HG03439 (cell line): ENCODE measurements around the gene CCDC12.

Source experiments
- ATAC-seq: cut with Tn5 transposase; IDR thresholded peaks from one replicate; pipeline ENCODE4 v1.9.1; 2021; ENCODE audit warnings: mild to moderate bottlenecking, moderate library complexity; ENCODE audit not compliant: unreplicated experiment

The CCDC12 gene

DNA sequence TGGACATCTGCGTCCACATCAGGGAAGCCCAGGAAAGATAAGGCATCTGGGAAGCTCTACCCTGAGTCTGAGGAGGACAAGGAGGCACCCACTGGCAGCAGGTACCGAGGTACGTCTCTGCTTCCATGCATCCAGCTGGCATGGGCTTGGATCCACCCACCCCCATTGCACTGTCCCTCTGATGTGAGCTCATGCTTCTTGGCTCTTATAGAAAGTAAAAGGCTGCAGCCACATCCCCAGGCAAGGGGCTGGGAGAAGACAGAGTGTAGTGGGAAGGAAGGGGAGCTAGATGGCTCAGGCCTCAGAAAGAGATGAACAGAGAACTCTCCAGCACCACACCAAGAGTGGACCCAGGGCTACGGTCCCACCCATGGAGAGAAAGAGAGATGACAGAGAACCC, 80.8 kb downstream of the CCDC12 start:
- ATAC-seq = no peak

DNA sequence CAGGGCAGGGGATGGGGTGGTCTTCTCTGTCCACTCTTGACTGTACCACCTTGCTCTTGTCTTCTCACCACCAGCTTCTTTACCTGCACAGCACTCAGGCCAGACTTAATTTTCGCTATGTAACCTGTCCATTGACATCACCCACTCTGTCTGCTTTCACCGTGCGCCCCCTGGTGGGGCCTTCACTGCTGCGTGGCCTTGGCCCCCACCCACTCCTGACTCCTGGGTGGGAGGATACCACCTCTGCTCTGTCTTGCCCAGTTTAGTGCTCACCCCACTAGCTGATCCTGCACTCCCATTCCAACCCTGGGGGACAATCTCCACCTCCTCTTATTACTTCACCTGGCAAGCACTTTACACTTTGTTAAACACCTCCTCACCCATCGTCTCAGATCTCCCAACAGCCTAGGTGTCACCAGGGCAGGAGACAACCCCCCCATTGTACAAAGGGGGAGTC, 81.3 kb downstream of the CCDC12 start:
- no peak for ATAC-seq

DNA sequence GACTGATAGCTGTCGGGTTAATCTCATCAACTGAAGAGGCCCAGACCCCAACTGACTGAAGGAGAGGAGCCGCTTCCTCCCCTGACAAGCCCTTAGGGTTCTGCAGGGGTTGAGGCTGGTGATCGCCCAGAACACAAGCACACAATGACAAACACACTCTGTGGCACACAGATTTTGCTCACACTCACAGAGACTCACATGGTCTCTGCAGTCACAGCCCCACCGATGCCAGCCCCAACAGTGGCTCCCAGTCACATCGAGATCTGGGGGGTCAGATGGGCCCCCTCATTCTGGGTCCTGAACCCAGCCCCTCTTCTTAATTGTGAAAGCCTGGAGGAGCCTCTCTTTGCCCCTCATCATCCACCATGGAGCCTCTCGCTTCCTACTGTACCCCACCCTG, 82.3 kb downstream of the CCDC12 start:
- no peak for ATAC-seq

DNA sequence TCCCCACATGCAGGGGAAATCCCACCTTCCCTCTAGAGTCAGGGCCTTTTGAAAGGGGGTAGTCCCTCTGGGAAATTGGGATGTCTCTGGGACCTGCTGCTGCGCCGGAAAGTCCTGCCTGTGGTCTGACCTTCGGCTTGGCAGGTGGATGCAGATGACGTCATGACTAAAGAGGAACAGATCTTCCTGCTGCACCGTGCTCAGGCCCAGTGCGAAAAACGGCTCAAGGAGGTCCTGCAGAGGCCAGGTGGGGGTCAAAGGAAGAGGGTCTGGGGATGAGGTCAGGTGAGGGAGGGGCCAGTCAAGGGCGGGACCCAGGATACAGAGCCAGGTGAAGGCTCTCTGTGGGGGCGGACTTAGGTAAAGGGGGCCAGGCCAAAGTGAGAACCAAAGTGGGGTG, 82.8 kb downstream of the CCDC12 start:
- ATAC-seq = no peak

DNA sequence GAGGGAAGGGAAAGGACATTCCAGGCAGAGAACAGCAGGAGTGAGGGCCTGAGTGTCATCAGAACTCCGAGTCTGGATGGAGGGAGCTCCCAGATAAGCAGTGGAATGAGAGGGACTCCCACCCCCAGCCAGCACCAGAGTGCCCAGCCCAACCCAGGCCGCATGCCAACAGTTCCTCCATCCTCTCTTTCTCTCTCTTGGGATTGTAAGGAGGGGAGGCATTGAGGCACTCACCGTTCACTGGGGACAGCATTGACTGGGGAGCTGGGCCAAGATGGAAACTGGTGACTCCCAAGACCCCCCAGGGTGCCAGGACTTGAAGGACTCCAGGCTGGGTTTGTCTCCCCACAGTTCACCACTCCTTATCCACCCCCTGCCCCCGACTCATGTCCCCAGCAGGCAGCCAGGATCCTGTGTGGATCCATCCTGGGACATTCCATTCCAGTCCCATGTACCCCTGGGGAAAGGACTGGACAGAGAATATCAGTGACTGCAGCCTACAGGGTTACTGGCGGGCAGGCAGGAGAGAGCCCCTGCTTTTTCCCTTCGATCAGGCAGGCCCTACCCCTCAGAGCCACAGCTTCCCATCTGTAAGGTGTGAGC, 83.3 kb downstream of the CCDC12 start:
- ATAC-seq = no peak

DNA sequence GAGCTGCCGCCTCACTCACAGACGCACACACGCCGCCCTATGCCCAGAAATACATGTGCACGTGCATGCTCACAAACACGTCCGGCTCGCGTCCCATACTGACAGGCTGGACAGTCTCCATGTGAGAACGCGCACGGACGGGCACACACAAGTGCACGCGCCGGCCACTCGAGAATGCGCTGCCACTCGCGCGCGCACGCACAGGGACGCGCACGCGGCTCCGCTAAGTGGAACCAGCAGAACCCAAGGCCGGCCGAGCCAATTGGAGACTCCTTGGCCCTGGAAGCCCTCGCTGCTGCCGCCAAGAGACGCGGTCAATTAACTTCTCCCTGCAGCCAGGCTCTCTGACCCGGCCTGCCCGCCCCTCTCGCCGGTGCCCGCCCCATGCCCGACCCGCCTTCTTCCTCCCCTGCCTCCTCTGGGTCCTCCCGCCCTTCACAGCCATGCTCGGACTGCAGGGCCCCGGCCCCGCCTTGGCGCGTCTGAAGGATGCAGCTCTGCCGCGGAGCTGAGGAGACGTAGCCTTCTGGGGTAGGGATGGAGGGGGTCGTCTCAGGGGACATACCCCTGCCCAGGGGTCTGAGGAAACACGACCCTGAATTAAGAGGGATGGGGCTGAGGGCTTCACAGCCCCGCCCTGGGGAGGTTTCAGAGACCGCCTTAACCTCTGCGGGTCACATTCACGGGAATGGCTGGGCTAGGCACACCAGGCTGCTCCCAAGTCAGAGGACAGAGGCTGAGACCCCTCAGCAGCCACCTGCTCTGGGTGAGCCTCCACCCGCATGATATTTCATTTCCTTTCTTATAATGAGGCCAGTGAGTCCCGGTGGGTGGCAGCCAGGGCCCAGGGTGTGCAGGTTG, 84.0 kb downstream of the CCDC12 start:
- ATAC-seq = no peak

DNA sequence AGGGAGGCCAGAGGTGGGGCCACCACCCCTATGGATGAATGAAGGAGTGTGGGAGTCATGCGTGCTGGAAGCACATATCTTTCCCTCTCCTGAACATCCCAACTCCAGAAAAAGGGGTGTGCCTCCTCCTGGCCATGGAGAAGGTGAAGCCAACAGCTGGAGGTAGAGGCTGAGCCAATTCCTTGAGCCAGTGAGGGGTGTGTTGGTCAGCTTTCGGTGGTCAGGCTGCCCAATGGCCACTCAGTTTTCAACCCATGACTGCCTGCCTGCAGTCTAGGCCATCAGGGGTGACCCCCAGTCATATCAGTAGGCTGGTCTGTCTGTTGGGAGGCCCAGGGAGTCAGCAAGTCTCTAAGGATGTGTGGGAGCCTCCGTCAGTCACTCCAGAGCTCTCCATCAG, 85.4 kb downstream of the CCDC12 start:
- no peak for ATAC-seq

DNA sequence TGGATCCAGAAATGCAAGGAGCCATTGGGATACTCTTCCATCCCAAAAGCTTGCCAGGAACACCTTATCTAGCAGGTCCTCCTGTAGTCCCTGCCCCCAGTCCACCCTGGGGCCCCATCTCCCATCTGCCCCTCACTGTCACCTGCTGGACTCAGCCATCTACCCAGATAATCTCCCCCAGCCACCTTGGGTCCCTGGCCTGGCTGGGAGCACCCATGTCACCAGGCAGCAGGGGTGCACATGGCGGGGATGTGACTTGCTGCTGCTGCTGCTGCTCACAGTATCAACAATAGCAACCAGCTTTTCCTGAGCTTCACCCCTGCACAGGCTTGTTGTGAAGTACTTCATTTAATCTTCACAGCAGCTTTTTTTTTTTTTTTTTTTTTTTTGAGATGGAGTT, 86.4 kb downstream of the CCDC12 start:
- ATAC-seq = no peak

DNA sequence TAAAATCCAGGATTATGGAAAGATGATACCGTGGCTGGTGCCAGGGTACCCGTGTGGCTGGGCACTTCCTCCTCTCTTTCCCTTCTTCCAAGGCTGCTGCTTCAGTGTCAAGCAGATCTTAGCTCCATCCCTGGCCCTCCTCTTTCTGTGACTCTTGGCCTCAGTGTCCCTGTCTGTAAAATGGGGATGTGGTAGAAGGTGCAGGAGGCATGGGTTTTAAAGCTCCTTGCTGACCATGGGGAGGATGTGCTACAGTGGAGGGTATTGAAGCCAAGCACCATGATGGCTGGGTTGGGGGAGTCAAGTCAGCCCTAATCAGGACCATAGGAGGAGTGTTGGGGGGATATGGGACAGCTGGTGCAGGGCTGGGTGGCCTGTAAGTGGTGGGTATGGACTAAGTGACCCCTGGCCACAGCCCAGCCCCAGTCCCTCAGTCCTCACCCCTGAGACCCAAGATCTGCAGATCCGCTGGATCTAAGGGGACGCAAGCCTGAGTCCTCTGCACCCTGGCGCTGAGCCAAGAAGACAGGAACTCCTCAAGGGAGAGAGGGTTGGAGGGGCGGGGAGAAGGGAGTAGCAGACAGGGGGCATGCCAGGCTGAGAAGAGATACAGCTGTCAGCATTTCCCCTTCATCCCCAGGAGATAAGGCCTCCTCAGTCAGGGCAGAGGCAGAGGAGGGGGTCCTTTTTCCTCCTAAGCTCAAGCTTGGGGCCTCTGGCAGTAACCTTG, 87.0 kb downstream of the CCDC12 start:
- no peak for ATAC-seq

DNA sequence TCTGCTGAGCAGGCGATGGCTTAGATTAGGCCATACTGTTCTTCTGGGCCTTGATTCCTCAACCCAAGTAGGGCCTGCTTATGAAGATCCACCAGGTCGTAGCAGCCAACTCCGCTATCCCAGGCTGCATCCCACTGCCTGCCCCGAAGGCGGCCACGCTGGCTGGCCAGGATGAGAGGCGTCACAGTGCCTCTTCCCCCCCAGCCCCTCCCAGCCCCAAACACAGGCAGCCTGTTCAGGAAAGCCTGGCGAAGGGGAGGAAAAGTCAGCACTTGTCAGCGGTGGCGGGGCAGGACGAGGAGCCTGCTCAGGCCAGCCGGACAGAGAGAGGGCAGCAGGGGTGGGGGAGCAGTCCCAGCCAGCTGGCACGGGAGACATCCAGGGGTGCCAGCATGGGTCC, 87.8 kb downstream of the CCDC12 start:
- no peak for ATAC-seq

DNA sequence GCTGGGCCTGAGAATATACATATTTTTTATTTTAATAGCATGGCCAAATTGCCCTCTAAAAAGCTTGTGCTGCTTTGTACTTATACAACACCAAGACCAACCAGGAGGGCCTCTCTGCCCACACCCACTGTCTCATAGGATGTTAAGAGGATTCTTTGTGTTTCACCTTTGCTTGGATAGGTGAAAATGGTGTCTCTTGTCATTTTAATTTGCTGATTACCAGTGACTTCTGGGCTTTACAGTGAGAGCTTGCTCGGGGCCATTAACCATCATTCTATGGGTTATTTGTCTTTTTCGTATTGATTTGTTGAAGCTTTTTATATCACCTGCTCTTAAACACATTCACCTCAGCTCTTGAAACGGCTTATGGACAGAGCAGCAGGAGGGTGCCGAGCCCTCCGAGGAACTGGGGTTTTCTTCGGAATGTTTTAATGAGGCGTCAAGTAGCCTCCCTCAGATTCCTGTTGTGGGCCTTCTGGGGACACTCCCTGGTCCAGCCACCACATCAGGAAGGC, 88.5 kb downstream of the CCDC12 start:
- ATAC-seq = no peak

DNA sequence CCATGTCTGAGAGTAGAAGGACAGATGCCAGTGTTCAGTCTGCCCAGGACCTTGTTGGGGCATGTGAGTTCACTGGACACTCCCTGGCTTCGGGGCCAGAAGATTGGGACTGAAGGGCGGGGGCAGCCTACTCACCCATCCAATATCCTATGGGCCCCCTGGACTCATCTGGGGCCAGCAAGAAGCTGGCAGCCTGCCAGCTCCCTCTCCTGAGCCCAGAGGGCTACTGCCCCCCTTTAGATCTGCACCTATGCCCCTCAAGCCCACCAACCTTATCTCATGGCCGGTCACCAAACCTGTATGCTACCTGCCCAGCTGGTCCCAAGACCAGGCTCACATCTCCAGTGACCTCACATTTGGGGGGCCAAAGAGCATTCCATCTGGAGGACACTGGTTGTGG, 90.9 kb downstream of the CCDC12 start:
- no peak for ATAC-seq

DNA sequence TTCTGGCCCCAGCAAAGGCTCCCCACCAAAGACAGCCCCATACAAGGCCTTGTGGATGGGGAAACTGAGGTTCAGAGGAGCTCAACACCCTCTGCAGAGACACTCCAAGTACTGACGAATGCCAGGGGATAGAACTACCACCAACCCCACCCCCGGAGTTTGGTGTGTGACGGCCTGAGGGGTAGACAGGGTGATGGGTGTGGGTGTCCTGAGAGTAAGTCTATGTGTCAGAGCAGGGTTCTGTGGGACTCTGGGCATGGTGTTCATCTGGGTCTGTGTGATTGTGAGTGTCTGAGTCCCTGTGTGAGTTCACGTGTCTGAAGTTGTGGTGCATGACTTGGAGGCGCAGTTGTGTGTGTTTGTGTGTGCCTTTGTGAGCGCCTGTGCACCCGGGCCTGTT, 91.6 kb downstream of the CCDC12 start:
- ATAC-seq = no peak

DNA sequence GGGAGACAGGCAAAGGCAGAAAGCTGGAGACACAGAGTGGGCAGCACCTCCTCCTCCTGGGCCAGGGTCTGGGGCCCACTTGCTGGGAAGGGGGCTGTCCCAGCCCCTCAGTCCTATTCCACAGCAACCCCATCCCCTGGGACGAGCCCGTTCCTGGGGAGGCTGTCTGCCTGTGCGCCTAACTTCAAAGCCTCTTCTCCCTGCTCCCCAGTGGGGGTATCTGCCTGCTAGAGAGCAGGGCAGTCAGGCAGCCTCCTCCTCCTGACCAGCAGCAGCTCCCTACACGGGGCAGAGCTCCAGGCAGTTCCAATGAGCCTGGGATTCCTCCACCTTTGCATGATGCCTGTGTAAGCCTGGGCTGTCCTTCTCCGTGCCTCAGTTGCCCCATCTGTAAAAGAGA, 92.1 kb downstream of the CCDC12 start:
- ATAC-seq = no peak

DNA sequence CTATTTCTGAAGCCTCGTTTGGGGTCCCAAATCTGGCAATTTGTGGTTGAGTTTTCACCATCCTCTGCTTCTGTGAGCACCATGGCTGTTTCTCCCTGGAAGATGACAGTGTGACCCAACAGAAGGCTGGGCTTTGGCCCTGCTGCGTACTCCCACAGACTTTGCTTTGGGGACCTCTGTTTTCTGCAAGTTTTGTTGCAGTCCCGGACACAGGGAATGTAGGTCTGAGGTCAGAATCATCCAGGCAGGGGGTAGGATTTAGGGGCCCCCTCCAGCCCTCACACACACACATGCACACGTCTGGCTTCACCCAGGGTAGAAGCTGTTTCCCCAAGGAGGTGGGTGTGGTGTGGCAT, 92.7 kb downstream of the CCDC12 start:
- no peak for ATAC-seq

DNA sequence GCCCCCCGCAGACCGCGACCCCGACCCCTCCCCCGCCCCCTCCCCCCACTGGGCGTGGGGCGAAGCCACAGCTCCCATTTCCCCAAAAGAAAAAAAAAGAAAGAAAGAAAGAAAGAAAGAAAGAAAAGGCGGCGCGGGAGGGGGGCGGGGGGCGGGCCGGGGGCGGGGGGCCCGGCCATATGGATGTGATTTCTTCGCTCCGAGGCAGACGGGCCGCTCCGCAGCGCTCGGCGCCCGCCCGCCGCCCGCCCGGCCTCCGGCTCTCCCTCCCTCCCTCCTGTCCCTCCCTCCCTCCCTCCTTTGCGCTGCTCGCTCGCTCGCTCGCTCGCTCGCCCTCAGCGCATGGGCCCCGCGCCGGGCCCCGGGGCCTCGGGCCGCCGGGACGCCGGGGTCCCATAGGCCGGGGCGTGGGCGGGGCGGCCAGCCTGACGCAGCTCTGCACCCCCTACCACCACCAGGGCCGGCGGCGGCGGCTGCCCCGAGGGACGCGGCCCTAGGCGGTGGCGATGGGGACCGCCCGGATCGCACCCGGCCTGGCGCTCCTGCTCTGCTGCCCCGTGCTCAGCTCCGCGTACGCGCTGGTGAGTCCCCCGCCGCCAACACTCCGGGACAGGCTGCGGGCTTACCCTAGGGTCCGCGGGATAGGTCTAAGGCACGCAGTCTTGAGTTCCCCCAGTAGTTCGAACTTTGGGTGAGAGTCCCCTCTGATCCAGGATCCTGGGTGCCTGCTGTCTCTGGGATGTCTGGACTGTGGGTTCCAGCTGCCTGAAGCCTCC, 93.3 kb downstream of the CCDC12 start:
- no peak for ATAC-seq

DNA sequence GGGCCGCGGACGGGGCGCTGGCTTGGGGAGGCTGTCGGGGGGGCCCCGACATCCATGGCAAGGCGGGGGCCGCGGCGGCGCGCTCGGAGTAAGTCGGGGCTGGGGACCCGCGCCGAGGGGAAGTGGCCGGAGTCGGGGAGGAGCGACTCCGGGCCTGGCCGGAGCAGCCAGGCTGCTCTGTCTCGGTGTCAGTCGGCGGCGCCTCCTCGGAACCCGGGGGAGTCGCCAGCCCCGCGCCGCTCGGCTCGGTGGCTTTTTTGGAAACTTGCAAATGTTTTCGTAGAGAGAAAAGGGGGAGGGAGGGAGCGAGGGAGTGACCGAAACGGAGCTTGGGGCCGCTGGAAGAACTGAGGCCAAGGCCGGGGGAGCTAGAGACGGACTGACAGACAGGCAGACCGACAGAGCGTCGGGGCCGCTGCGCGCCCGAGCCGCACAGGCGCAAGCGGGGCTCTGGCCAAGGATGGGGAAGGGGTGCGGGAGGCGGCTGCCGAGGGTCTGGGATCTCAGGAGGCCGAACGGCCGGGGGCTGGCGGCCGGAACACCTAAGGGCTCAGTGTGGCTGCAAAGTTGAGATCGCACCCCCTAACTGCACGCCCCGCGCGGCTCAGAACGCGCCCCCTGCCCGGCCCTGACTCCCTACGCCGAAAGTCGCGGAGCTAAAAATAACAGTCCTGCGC, 94.0 kb downstream of the CCDC12 start:
- no peak for ATAC-seq

DNA sequence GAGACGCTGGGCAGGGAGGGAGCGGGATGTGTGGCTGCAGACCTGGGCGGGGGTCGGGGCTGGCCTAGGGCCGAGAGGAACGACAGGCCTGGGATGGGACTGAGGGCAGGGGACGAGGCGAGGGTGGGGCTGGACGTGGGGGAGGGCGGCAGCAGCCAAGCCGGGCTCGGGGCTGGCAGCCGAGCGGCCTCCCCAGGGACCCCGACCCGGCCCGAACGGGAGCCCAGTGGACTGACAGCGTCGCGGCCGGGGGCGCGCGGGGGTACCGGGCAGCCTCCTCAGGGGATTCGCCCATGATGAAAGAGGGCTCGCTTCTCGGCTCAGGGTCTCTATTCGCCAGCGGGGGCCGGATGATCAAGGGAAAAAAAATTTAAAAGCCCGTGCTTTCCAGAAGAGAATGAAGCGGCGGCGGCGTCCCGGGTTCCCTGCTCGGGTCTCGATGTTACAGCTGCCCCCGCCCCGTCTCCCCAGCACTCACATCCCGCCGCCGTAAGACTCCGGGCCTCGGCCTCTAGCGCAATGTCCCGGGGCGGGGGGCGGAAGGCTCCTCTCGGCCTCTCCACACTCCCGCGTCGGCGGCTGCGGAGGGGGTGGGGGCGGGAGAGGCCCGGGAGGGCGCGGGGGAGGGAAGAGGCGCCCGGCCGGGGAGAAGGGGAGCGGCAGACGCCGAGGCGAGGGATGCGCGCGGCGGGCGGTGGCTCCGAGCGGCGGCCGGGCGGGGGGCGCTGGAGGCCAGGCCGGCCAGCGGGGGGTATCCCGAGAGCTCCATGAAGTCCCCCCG, 94.8 kb downstream of the CCDC12 start:
- ATAC-seq = no peak

DNA sequence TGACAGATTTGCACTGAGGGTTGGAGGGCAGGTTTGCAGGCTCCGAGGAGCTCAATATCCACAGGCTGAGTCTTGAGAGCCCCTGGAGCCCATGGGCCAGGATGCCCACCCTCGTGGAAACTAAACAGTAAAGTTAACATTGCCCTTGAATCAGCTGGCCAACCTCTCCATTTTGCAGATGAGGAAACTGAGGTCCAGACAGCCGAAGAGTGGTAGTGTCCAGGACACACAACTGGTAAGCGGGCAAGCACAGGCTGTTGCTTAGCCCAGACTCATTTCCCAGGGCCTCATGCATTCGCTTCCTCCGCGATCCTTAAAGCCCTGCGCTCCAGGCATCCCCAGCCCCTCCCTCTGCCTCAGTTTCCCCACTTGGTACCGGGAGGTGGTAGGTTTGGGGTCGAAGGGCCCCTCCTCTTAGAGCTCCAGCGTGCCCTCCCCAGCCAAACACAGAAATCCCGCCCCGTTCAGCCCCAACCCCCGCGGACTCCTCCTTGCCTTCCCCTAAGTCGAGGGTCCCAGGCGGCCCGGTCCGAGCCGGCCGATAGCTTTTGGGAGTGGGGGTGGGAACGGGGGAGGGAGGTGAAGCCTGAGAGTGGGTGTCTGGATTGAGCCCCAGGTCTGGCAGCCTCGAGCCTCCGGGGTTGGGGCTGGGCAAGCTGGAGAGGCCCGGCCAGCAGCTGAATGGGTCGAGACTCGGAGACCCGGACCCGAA, 95.5 kb downstream of the CCDC12 start:
- ATAC-seq = no peak
